Mucosa of descending colon (tissue), 3 donors: ENCODE measurements around the gene C1orf21. TPM values are rescaled to one million over a fixed set of nuclear protein-coding genes. Genes with fewer than 3 reads are reported as not detected.
A peak's percentile ranks its signal among the peaks of the same experiment; 100 is the strongest.

Experiments used
- ATAC-seq: fragments of 200-7000 bp; cut with Tn5 transposase; one replicate; pipeline ENCODE4 v1.9.1; 2020; ENCODE audit warnings: mild to moderate bottlenecking, moderate library complexity
- DNase-seq, 3 donors: peaks; one replicate each; pipeline ENCODE4 v3.0.0-alpha.2; 2020
- H3K36me3 ChIP-seq: fragments of 200-600 bp; one replicate; pipeline ENCODE4 v1.8.0; 2021; ENCODE audit warnings: low read depth, mild to moderate bottlenecking
- H3K4me1 ChIP-seq: fragments of 200-600 bp; one replicate; pipeline ENCODE4 v1.8.0; 2021; ENCODE audit warnings: low read depth, mild to moderate bottlenecking
- H3K4me3 ChIP-seq: fragments of 200-600 bp; one replicate; pipeline ENCODE4 v1.8.0; 2021; ENCODE audit warnings: mild to moderate bottlenecking
- H3K9me3 ChIP-seq: fragments of 200-600 bp; one replicate; pipeline ENCODE4 v1.8.0; 2021; ENCODE audit warnings: mild to moderate bottlenecking
- intact Hi-C, 2 donors: fragments of 100-400 bp; cut with DNase I in 1 of 2; cut with micrococcal nuclease in 1 of 2; formaldehyde crosslinking; loops; one replicate each; pipeline versions ENCODE4 v1.11.0 to v1.11.1; 2022; cut with DNase I, micrococcal nuclease
- total RNA-seq, 3 donors: library from RNA; stranded (reverse); fragmentation: NEBNext Ultra II Directional in 2 of 3; extraction: Animal tissue kit (Norgen Biotek cat#: 25700) in 2 of 3; gene quantifications; one replicate each; pipeline versions ENCODE4 v1.2.1 to v1.2.4, GENCODE V29; 2021 to 2023
- TF ChIP-seq, protein P1 (sequence below): fragments of 200-600 bp; IDR thresholded peaks from one replicate; pipeline ENCODE4 v1.8.0; 2022; ENCODE audit warnings: antibody characterized with exemption, mild to moderate bottlenecking
- donor health status: DM: no; HTN: no; CAD: no; lungs with moderate emphysema.
- donor health status: DM: no; HTN: no; CAD: no.
- donor health status: DM: no; HTN: yes; CAD: no.

Gene C1orf21
- total RNA-seq, 3 donors from 2014 or later = 70.9 to 109 (median 96.8) TPM

GRCh38 chr1:184442260-184442659 is 55.4 kb downstream of the C1orf21 start:
- peak in 1 of 3 donors; percentile 32 for DNase-seq
- Histone ChIP-seq H3K36me3 (no peaks in the 10 kb centered on the region), H3K4me3 (no peak overlapping the region), H3K4me1 (peaks cover 22% of the 10 kb centered on the region), H3K9me3 (no peaks in the 10 kb centered on the region)
- peak; percentile 24 for ATAC-seq
- intact Hi-C loops = no loop called here
- TF ChIP-seq, protein P1, sequence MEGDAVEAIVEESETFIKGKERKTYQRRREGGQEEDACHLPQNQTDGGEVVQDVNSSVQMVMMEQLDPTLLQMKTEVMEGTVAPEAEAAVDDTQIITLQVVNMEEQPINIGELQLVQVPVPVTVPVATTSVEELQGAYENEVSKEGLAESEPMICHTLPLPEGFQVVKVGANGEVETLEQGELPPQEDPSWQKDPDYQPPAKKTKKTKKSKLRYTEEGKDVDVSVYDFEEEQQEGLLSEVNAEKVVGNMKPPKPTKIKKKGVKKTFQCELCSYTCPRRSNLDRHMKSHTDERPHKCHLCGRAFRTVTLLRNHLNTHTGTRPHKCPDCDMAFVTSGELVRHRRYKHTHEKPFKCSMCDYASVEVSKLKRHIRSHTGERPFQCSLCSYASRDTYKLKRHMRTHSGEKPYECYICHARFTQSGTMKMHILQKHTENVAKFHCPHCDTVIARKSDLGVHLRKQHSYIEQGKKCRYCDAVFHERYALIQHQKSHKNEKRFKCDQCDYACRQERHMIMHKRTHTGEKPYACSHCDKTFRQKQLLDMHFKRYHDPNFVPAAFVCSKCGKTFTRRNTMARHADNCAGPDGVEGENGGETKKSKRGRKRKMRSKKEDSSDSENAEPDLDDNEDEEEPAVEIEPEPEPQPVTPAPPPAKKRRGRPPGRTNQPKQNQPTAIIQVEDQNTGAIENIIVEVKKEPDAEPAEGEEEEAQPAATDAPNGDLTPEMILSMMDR = no peak

DNA sequence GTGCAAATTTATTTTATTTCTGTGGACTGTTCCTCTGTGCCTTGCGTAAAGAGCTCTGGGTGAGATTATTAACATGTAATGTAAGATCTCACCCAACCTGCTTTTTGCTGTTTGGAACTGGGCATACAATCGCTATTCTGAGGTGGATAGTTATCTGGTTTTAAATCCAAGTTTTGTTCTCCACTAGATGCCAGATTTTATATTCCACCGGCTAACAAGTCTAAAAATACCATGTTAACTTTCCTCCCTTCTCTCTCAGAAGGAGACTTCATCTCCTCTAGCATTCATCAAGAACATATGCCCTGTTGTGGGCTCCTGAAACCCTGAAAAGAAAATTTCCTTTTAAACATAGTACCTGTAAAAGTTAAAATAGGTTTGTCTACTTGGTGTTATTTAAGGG is 56.4 kb downstream of the C1orf21 start:
- Histone ChIP-seq H3K4me1 (peaks cover 12% of the 10 kb centered on the region), H3K4me3 (no peak overlapping the region), H3K36me3 (no peaks in the 10 kb centered on the region), H3K9me3 (no peaks in the 10 kb centered on the region)
- intact Hi-C loops = no loop called here
- DNase-seq (no peak), ATAC-seq (no peak)
- TF ChIP-seq, protein P1 = no peak

DNA sequence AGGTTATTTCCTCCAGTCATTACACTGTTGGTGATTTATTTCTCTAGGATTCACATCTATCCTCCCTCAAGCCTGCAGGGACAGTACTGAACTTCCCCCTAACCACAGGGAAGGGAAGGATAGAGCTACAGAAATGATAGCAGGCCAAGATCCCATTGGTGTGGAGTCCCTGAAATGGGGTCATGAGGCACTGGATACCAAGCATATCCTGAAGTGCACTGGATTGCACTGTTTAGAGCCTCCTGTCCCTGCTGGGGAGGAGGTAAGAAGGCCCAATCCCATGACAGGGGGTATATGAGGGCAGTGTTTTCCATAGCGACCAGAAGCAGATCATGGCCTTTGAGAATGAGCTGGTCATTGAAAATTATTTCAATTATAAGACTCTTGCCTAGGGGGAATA is 56.8 kb downstream of the C1orf21 start:
- TF ChIP-seq, protein P1 = no peak
- intact Hi-C loops = no loop called here
- Histone ChIP-seq H3K36me3 (no peaks in the 10 kb centered on the region), H3K9me3 (no peaks in the 10 kb centered on the region), H3K4me1 (peaks cover 11% of the 10 kb centered on the region), H3K4me3 (no peak overlapping the region)
- DNase-seq = no peak
- ATAC-seq = no peak

- no peaks in the 10 kb centered on the region for H3K9me3 ChIP-seq
- H3K4me3 ChIP-seq = no peak overlapping the region
- intact Hi-C loops = no loop called here
- peaks cover 11% of the 10 kb centered on the region for H3K4me1 ChIP-seq
- TF ChIP-seq, protein P1 = no peak
- no peaks in the 10 kb centered on the region for H3K36me3 ChIP-seq
- DNase-seq (no peak), ATAC-seq (no peak)
These were observed 59.2 kb downstream of the C1orf21 start for GRCh38 chr1:184445997-184446396.

- TF ChIP-seq, protein P1 = no peak
- Histone ChIP-seq H3K4me1 (peaks cover 11% of the 10 kb centered on the region), H3K9me3 (no peaks in the 10 kb centered on the region), H3K4me3 (no peak overlapping the region), H3K36me3 (no peaks in the 10 kb centered on the region)
- intact Hi-C loops = no loop called here
- DNase-seq (no peak), ATAC-seq (no peak)
These were observed 60.9 kb downstream of the C1orf21 start for GRCh38 chr1:184447651-184448185.

GRCh38 chr1:184449916-184450315 is 63.1 kb downstream of the C1orf21 start:
- intact Hi-C loops = no loop called here
- ATAC-seq = peak; percentile 55
- Histone ChIP-seq H3K9me3 (no peaks in the 10 kb centered on the region), H3K4me1 (peaks cover 22% of the 10 kb centered on the region), H3K36me3 (no peaks in the 10 kb centered on the region), H3K4me3 (no peak overlapping the region)
- no peak for DNase-seq
- TF ChIP-seq, protein P1 = no peak
